WTC11 (cell line): ENCODE data around the gene INTS2. TPM values are rescaled to one million over a fixed set of nuclear protein-coding genes. Genes with fewer than 3 reads are reported as not detected.

Experiments
- ATAC-seq: fragments of 200-7000 bp; cut with Tn5 transposase; 2 replicates; pipeline ENCODE4 v1.10.0; 2021; ENCODE audit warnings: mild to moderate bottlenecking, moderate library complexity
- CTCF ChIA-PET: fragments of 300-600 bp; sonication (Branson Sonifier 250); formaldehyde crosslinking; loops from one replicate; lab custom pipeline; 2021; ENCODE audit warnings: antibody characterized with exemption; lab: Charles Lee
- POLR2A ChIA-PET: fragments of 350-600 bp; sonication (Branson Sonifier 250); formaldehyde crosslinking; loops from one replicate; lab custom pipeline; 2021; ENCODE audit warnings: antibody characterized with exemption; lab: Charles Lee
- DNase-seq: peaks from one replicate; pipeline ENCODE4 v3.0.0; 2021; ENCODE audit warnings: low spot score
- H3K27ac Mint-ChIP-seq: 2 replicates; pipeline ENCODE4 v1.8.0; 2021; ENCODE audit warnings: mixed read lengths
- H3K27me3 Mint-ChIP-seq: 2 replicates; pipeline ENCODE4 v1.8.0; 2021; ENCODE audit warnings: low read depth, mild to moderate bottlenecking, moderate library complexity, mixed read lengths
- H3K36me3 Mint-ChIP-seq: 2 replicates; pipeline ENCODE4 v1.8.0; 2021; ENCODE audit warnings: mixed read lengths
- H3K4me1 Mint-ChIP-seq: 2 replicates; pipeline ENCODE4 v1.8.0; 2022; ENCODE audit warnings: mixed read lengths
- H3K4me3 Mint-ChIP-seq: 2 replicates; pipeline ENCODE4 v1.8.0; 2021; ENCODE audit warnings: mild to moderate bottlenecking, moderate library complexity, mixed read lengths
- H3K9me3 Mint-ChIP-seq: 2 replicates; pipeline ENCODE4 v1.8.0; 2021; ENCODE audit warnings: mixed read lengths
- CREM ChIP-seq: sonication (generic); formaldehyde crosslinking; IDR thresholded peaks from 2 replicates; pipeline ENCODE4 v1.8.1; 2022; ENCODE audit warnings: mild to moderate bottlenecking, missing genetic modification reagents, moderate library complexity
- E2F1 ChIP-seq: sonication (generic); formaldehyde crosslinking; IDR thresholded peaks from 2 replicates; pipeline ENCODE4 v1.8.0; 2022; ENCODE audit warnings: mild to moderate bottlenecking, missing genetic modification reagents
- E2F5 ChIP-seq: sonication (generic); formaldehyde crosslinking; IDR thresholded peaks from 2 replicates; pipeline ENCODE4 v1.8.1; 2022; ENCODE audit warnings: mild to moderate bottlenecking, moderate library complexity, missing genetic modification reagents
- ESRRA ChIP-seq: sonication (generic); formaldehyde crosslinking; IDR thresholded peaks from 2 replicates; pipeline ENCODE4 v1.8.1; 2022; ENCODE audit warnings: mild to moderate bottlenecking, missing genetic modification reagents, borderline replicate concordance
- FOXJ3 ChIP-seq: sonication (generic); formaldehyde crosslinking; IDR thresholded peaks from 2 replicates; pipeline ENCODE4 v1.9.0; 2021; ENCODE audit warnings: missing genetic modification reagents, mild to moderate bottlenecking, borderline replicate concordance
- FOXK1 ChIP-seq: sonication (generic); formaldehyde crosslinking; IDR thresholded peaks from 2 replicates; pipeline ENCODE4 v1.8.0; 2022; ENCODE audit warnings: mild to moderate bottlenecking, moderate library complexity, missing genetic modification reagents
- JUN ChIP-seq: sonication (generic); formaldehyde crosslinking; IDR thresholded peaks from 2 replicates; pipeline ENCODE4 v1.8.0; 2023; ENCODE audit warnings: mild to moderate bottlenecking, missing genetic modification reagents
- KAT7 ChIP-seq: sonication (generic); formaldehyde crosslinking; IDR thresholded peaks from 2 replicates; pipeline ENCODE4 v1.8.1; 2023; ENCODE audit warnings: missing genetic modification reagents, mild to moderate bottlenecking, borderline replicate concordance
- MAX ChIP-seq: sonication (generic); formaldehyde crosslinking; IDR thresholded peaks from 2 replicates; pipeline ENCODE4 v1.8.0; 2022; ENCODE audit warnings: mild to moderate bottlenecking, missing genetic modification reagents
- MLX ChIP-seq: sonication (generic); formaldehyde crosslinking; IDR thresholded peaks from 2 replicates; pipeline ENCODE4 v1.8.1; 2023; ENCODE audit warnings: mild to moderate bottlenecking, missing genetic modification reagents, moderate library complexity
- MXD4 ChIP-seq: fragments of 250-450 bp; sonication (Bioruptor Pico); IDR thresholded peaks from 2 replicates; pipeline ENCODE4 v1.8.0; 2021; ENCODE audit warnings: mild to moderate bottlenecking, moderate library complexity, borderline replicate concordance
- MYBL2 ChIP-seq: sonication (generic); formaldehyde crosslinking; IDR thresholded peaks from 2 replicates; pipeline ENCODE4 v1.8.1; 2023; ENCODE audit warnings: mild to moderate bottlenecking, moderate library complexity, missing genetic modification reagents
- NFYB ChIP-seq: sonication (generic); formaldehyde crosslinking; conservative IDR thresholded peaks from 2 replicates; pipeline ENCODE4 v1.8.0; 2022; ENCODE audit warnings: low read depth, missing genetic modification reagents
- NR1H2 ChIP-seq: sonication (generic); formaldehyde crosslinking; IDR thresholded peaks from 2 replicates; pipeline ENCODE4 v1.9.0; 2021; ENCODE audit warnings: mild to moderate bottlenecking, moderate library complexity, missing genetic modification reagents
- NR2C2 ChIP-seq: sonication (generic); formaldehyde crosslinking; IDR thresholded peaks from 2 replicates; pipeline ENCODE4 v1.8.0; 2022; ENCODE audit warnings: mild to moderate bottlenecking, missing genetic modification reagents
- RORB ChIP-seq: fragments of 250-450 bp; sonication (Bioruptor Pico); IDR thresholded peaks from 2 replicates; pipeline ENCODE4 v1.9.0; 2021; ENCODE audit warnings: mild to moderate bottlenecking
- TP53 ChIP-seq: sonication (generic); formaldehyde crosslinking; IDR thresholded peaks from 2 replicates; pipeline ENCODE4 v1.8.1; 2023; ENCODE audit warnings: mild to moderate bottlenecking, missing genetic modification reagents
- ZBTB21 ChIP-seq: sonication (generic); formaldehyde crosslinking; IDR thresholded peaks from 2 replicates; pipeline ENCODE4 v1.8.1; 2023; ENCODE audit warnings: mild to moderate bottlenecking, missing genetic modification reagents, borderline replicate concordance
- ZNF138 ChIP-seq: sonication (generic); formaldehyde crosslinking; conservative IDR thresholded peaks from 2 replicates; pipeline ENCODE4 v1.8.1; 2022; ENCODE audit warnings: mild to moderate bottlenecking, moderate library complexity, missing genetic modification reagents
- ZNF232 ChIP-seq: sonication (generic); formaldehyde crosslinking; IDR thresholded peaks from 2 replicates; pipeline ENCODE4 v1.8.0; 2022; ENCODE audit warnings: mild to moderate bottlenecking, missing genetic modification reagents
- ZNF263 ChIP-seq: sonication (generic); formaldehyde crosslinking; IDR thresholded peaks from 2 replicates; pipeline ENCODE4 v1.8.1; 2022; ENCODE audit warnings: low read depth, mild to moderate bottlenecking, moderate library complexity, missing genetic modification reagents
- ZNF317 ChIP-seq: sonication (generic); formaldehyde crosslinking; IDR thresholded peaks from 2 replicates; pipeline ENCODE4 v1.8.1; 2023; ENCODE audit warnings: low read depth, mild to moderate bottlenecking, moderate library complexity, missing genetic modification reagents, borderline replicate concordance
- total RNA-seq: library from RNA; stranded (reverse); gene quantifications from 3 replicates; pipeline ENCODE4 v1.2.3, GENCODE V29; 2021
- TF ChIP-seq, protein P1 (sequence below): sonication (generic); formaldehyde crosslinking; IDR thresholded peaks from 2 replicates; pipeline ENCODE4 v1.8.1; 2023; ENCODE audit warnings: mild to moderate bottlenecking, missing genetic modification reagents
- TF ChIP-seq, protein P2 (sequence below): fragments of 250-450 bp; sonication (Bioruptor Pico); IDR thresholded peaks from 2 replicates; pipeline ENCODE4 v1.8.0; 2021; ENCODE audit warnings: mild to moderate bottlenecking
- TF ChIP-seq, protein P3 (sequence below): sonication (generic); formaldehyde crosslinking; IDR thresholded peaks from 2 replicates; pipeline ENCODE4 v1.8.1; 2023; ENCODE audit warnings: mild to moderate bottlenecking, missing genetic modification reagents, moderate library complexity

INTS2 gene
- total RNA-seq, 1 experiment from 2014 or later = 24.9 TPM

DNA sequence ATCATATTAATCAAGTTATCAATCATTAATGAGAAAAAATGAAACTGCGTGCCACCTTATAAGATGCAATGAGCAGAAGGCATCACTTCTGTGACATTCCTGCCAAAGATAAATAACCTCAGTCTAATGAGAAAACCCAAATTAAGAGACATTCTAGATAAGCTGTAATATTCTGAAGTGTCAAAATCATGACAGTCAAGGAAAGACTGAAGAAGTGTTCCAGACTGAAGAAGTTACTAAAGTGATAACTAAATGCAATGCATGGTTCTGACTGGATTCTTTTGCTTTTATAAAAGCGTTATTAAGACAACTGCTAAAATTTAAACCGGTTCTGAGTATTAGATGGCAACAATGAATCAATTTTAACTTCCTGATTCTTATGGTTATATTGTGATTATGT, 95.3 kb downstream of the INTS2 start:
- ChIA-PET POLR2A (no interaction called here), CTCF (no interaction called here)
- Mint-ChIP-seq H3K27ac (no peak overlapping the region), H3K9me3 (peaks cover 15% of the 10 kb centered on the region)
- no peak for DNase-seq
- TF ChIP-seq NFYB (CRISPR knock-in tag) (no peak), FOXJ3 (CRISPR knock-in tag) (no peak)
- TF ChIP-seq, protein P1, sequence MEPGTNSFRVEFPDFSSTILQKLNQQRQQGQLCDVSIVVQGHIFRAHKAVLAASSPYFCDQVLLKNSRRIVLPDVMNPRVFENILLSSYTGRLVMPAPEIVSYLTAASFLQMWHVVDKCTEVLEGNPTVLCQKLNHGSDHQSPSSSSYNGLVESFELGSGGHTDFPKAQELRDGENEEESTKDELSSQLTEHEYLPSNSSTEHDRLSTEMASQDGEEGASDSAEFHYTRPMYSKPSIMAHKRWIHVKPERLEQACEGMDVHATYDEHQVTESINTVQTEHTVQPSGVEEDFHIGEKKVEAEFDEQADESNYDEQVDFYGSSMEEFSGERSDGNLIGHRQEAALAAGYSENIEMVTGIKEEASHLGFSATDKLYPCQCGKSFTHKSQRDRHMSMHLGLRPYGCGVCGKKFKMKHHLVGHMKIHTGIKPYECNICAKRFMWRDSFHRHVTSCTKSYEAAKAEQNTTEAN (CRISPR knock-in tag) = no peak
- TF ChIP-seq, all 79 proteins: peak for 0
- Mint-ChIP-seq H3K4me1 (0 out of 2 replicates have a peak, but pooled peaks cover 7% of the 10 kb centered on the region), H3K36me3 (peaks cover 20% of the 10 kb centered on the region), H3K27me3 (no peaks in the 10 kb centered on the region), H3K4me3 (no peak overlapping the region)
- ATAC-seq = no peak

- ATAC-seq (no peak), DNase-seq (no peak)
- no peak overlapping the region for H3K4me3 Mint-ChIP-seq
- H3K4me1 Mint-ChIP-seq = 0 out of 2 replicates have a peak, but pooled peaks cover 7% of the 10 kb centered on the region
- CTCF ChIA-PET = no interaction called here
- H3K27ac Mint-ChIP-seq = no peak overlapping the region
- H3K27me3 Mint-ChIP-seq = no peaks in the 10 kb centered on the region
- H3K9me3 Mint-ChIP-seq = peaks cover 19% of the 10 kb centered on the region
- TF ChIP-seq RORB (CRISPR knock-in tag) = no peak
- TF ChIP-seq ESRRA (CRISPR knock-in tag) = no peak
- TF ChIP-seq TP53 = no peak
- TF ChIP-seq MAX (CRISPR knock-in tag) = no peak
- no peak for TF ChIP-seq NR1H2 (CRISPR knock-in tag)
- no peak for TF ChIP-seq E2F1
- no peak for TF ChIP-seq FOXK1 (CRISPR knock-in tag)
- TF ChIP-seq MXD4 = no peak
- TF ChIP-seq E2F5 = no peak
- TF ChIP-seq CREM = no peak
- no peak for TF ChIP-seq NR2C2 (CRISPR knock-in tag)
- TF ChIP-seq, protein P2, sequence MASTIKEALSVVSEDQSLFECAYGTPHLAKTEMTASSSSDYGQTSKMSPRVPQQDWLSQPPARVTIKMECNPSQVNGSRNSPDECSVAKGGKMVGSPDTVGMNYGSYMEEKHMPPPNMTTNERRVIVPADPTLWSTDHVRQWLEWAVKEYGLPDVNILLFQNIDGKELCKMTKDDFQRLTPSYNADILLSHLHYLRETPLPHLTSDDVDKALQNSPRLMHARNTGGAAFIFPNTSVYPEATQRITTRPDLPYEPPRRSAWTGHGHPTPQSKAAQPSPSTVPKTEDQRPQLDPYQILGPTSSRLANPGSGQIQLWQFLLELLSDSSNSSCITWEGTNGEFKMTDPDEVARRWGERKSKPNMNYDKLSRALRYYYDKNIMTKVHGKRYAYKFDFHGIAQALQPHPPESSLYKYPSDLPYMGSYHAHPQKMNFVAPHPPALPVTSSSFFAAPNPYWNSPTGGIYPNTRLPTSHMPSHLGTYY (CRISPR knock-in tag) = no peak
- no peak for TF ChIP-seq ZNF138
- peaks cover 25% of the 10 kb centered on the region for H3K36me3 Mint-ChIP-seq
- POLR2A ChIA-PET = no interaction called here
Observed at GRCh38 chr17:61831099-61831498, 96.7 kb downstream of the INTS2 start.

GRCh38 chr17:61828694-61829093, 99.1 kb downstream of the INTS2 start:
- no peaks in the 10 kb centered on the region for H3K27me3 Mint-ChIP-seq
- DNase-seq (no peak), ATAC-seq (no peak)
- H3K36me3 Mint-ChIP-seq = peaks cover 25% of the 10 kb centered on the region
- ChIA-PET POLR2A (no interaction called here), CTCF (no interaction called here)
- peaks cover 19% of the 10 kb centered on the region for H3K9me3 Mint-ChIP-seq
- 0 out of 2 replicates have a peak, but pooled peaks cover 6% of the 10 kb centered on the region for H3K4me1 Mint-ChIP-seq
- no peak overlapping the region for H3K27ac Mint-ChIP-seq
- no peak overlapping the region for H3K4me3 Mint-ChIP-seq
- TF ChIP-seq, protein P3, sequence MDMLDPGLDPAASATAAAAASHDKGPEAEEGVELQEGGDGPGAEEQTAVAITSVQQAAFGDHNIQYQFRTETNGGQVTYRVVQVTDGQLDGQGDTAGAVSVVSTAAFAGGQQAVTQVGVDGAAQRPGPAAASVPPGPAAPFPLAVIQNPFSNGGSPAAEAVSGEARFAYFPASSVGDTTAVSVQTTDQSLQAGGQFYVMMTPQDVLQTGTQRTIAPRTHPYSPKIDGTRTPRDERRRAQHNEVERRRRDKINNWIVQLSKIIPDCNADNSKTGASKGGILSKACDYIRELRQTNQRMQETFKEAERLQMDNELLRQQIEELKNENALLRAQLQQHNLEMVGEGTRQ = no peak
- no peak for TF ChIP-seq ZNF317 (CRISPR knock-in tag)
- TF ChIP-seq ZNF232 (CRISPR knock-in tag) = no peak
- TF ChIP-seq ZBTB21 (CRISPR knock-in tag) = no peak
- TF ChIP-seq MLX (CRISPR knock-in tag) = no peak
- no peak for TF ChIP-seq TP53
- no peak for TF ChIP-seq KAT7 (CRISPR knock-in tag)
- no peak for TF ChIP-seq ZNF263
- TF ChIP-seq JUN (CRISPR knock-in tag) = no peak
- TF ChIP-seq MYBL2 (CRISPR knock-in tag) = no peak
- no peak for TF ChIP-seq E2F1
